Skeletal muscle cell (primary cell): ENCODE data around the gene GGN.

Experiments
- DNase-seq: peaks from one replicate; pipeline ENCODE4 v3.0.0-alpha.2; 2010; ENCODE audit warnings: low read depth
- H3K4me3 ChIP-seq: 2 replicates; pipeline ENCODE4 v1.5.1; 2011; ENCODE audit warnings: low read depth, mild to moderate bottlenecking, control low read depth, low read length, moderate library complexity

The GGN gene

DNA sequence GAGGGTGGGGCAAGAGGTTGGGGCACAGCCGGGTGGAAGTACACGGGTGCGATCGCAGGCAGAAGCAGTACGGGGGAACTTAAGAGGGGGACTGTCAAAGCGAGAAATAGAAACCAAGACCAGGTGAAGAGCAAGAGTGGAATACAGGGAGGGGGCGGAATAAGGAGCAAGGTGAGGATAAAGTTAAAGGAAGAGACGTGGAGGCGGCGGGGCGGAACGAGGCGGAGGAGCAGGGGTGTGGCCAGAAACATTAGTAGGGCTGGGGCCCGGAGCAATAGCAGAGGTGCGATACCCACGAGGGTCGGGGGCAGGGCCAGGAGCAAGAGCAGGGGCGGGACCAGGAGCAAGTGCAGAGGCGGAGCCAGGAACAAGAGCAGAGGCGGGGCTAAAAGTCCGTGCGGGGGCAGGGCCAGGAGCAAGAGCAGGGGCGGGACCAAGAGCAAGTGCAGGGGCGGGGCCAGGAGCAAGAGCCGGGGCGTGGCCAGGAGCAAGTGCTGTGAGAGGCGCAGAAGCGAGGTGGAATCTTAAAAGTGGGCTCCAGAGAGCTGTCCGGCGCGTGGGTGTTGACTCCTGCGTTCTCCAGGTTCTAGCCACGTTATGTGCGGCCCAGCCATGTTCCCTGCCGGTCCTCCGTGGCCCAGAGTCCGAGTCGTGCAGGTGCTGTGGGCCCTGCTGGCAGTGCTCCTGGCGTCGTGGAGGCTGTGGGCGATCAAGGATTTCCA, 51.0 kb downstream of the GGN start:
- peak overlapping the region; percentile 88 for H3K4me3 ChIP-seq
- DNase-seq = peak; percentile 39

GRCh38 chr19:38335949-38336637, 51.7 kb downstream of the GGN start:
- peak overlapping the region; percentile 88 for H3K4me3 ChIP-seq
- DNase-seq = peak; percentile 78
